WTC11 (cell line): ENCODE results near the gene AOX1. TPM values are rescaled to one million over a fixed set of nuclear protein-coding genes. Genes with fewer than 3 reads are reported as not detected.
A peak's percentile ranks its signal among the peaks of the same experiment; 100 is the strongest.

Experiments
- ATAC-seq: fragments of 200-7000 bp; cut with Tn5 transposase; 2 replicates; pipeline ENCODE4 v1.10.0; 2021; ENCODE audit warnings: mild to moderate bottlenecking, moderate library complexity
- CTCF ChIA-PET: fragments of 300-600 bp; sonication (Branson Sonifier 250); formaldehyde crosslinking; loops from one replicate; lab custom pipeline; 2021; ENCODE audit warnings: antibody characterized with exemption; lab: Charles Lee
- POLR2A ChIA-PET: fragments of 350-600 bp; sonication (Branson Sonifier 250); formaldehyde crosslinking; loops from one replicate; lab custom pipeline; 2021; ENCODE audit warnings: antibody characterized with exemption; lab: Charles Lee
- DNase-seq: peaks from one replicate; pipeline ENCODE4 v3.0.0; 2021; ENCODE audit warnings: low spot score
- H3K27ac Mint-ChIP-seq: 2 replicates; pipeline ENCODE4 v1.8.0; 2021; ENCODE audit warnings: mixed read lengths
- H3K27me3 Mint-ChIP-seq: 2 replicates; pipeline ENCODE4 v1.8.0; 2021; ENCODE audit warnings: low read depth, mild to moderate bottlenecking, moderate library complexity, mixed read lengths
- H3K36me3 Mint-ChIP-seq: 2 replicates; pipeline ENCODE4 v1.8.0; 2021; ENCODE audit warnings: mixed read lengths
- H3K4me1 Mint-ChIP-seq: 2 replicates; pipeline ENCODE4 v1.8.0; 2022; ENCODE audit warnings: mixed read lengths
- H3K4me3 Mint-ChIP-seq: 2 replicates; pipeline ENCODE4 v1.8.0; 2021; ENCODE audit warnings: mild to moderate bottlenecking, moderate library complexity, mixed read lengths
- H3K9me3 Mint-ChIP-seq: 2 replicates; pipeline ENCODE4 v1.8.0; 2021; ENCODE audit warnings: mixed read lengths
- ELF4 ChIP-seq: sonication (generic); formaldehyde crosslinking; IDR thresholded peaks from 2 replicates; pipeline ENCODE4 v1.8.1; 2022; ENCODE audit warnings: low read depth, mild to moderate bottlenecking, moderate library complexity, missing genetic modification reagents
- FOXK1 ChIP-seq: sonication (generic); formaldehyde crosslinking; IDR thresholded peaks from 2 replicates; pipeline ENCODE4 v1.8.0; 2022; ENCODE audit warnings: mild to moderate bottlenecking, moderate library complexity, missing genetic modification reagents
- GRHL2 ChIP-seq: fragments of 250-450 bp; sonication (Bioruptor Pico); IDR thresholded peaks from 2 replicates; pipeline ENCODE4 v1.8.0; 2022; ENCODE audit warnings: mild to moderate bottlenecking, moderate library complexity; ENCODE audit not compliant: insufficient replicate concordance, severe bottlenecking
- IRF2 ChIP-seq: sonication (generic); formaldehyde crosslinking; IDR thresholded peaks from 2 replicates; pipeline ENCODE4 v1.8.0; 2022; ENCODE audit warnings: low read depth, missing genetic modification reagents, borderline replicate concordance
- KAT7 ChIP-seq: sonication (generic); formaldehyde crosslinking; IDR thresholded peaks from 2 replicates; pipeline ENCODE4 v1.8.1; 2023; ENCODE audit warnings: missing genetic modification reagents, mild to moderate bottlenecking, borderline replicate concordance
- MYBL2 ChIP-seq: sonication (generic); formaldehyde crosslinking; IDR thresholded peaks from 2 replicates; pipeline ENCODE4 v1.8.1; 2023; ENCODE audit warnings: mild to moderate bottlenecking, moderate library complexity, missing genetic modification reagents
- NR1H2 ChIP-seq: sonication (generic); formaldehyde crosslinking; IDR thresholded peaks from 2 replicates; pipeline ENCODE4 v1.9.0; 2021; ENCODE audit warnings: mild to moderate bottlenecking, moderate library complexity, missing genetic modification reagents
- TEAD4 ChIP-seq: sonication (generic); formaldehyde crosslinking; IDR thresholded peaks from 2 replicates; pipeline ENCODE4 v1.8.0; 2022; ENCODE audit warnings: mild to moderate bottlenecking, missing genetic modification reagents
- TP53 ChIP-seq: sonication (generic); formaldehyde crosslinking; IDR thresholded peaks from 2 replicates; pipeline ENCODE4 v1.8.1; 2023; ENCODE audit warnings: mild to moderate bottlenecking, missing genetic modification reagents
- ZBTB21 ChIP-seq: sonication (generic); formaldehyde crosslinking; IDR thresholded peaks from 2 replicates; pipeline ENCODE4 v1.8.1; 2023; ENCODE audit warnings: mild to moderate bottlenecking, missing genetic modification reagents, borderline replicate concordance
- ZNF121 ChIP-seq: sonication (generic); formaldehyde crosslinking; IDR thresholded peaks from 2 replicates; pipeline ENCODE4 v1.8.0; 2023; ENCODE audit warnings: missing genetic modification reagents
- ZNF138 ChIP-seq: sonication (generic); formaldehyde crosslinking; conservative IDR thresholded peaks from 2 replicates; pipeline ENCODE4 v1.8.1; 2022; ENCODE audit warnings: mild to moderate bottlenecking, moderate library complexity, missing genetic modification reagents
- ZNF232 ChIP-seq: sonication (generic); formaldehyde crosslinking; IDR thresholded peaks from 2 replicates; pipeline ENCODE4 v1.8.0; 2022; ENCODE audit warnings: mild to moderate bottlenecking, missing genetic modification reagents
- ZNF263 ChIP-seq: sonication (generic); formaldehyde crosslinking; IDR thresholded peaks from 2 replicates; pipeline ENCODE4 v1.8.1; 2022; ENCODE audit warnings: low read depth, mild to moderate bottlenecking, moderate library complexity, missing genetic modification reagents
- total RNA-seq: library from RNA; stranded (reverse); gene quantifications from 3 replicates; pipeline ENCODE4 v1.2.3, GENCODE V29; 2021
- TF ChIP-seq, protein P1 (sequence below): sonication (generic); formaldehyde crosslinking; IDR thresholded peaks from 2 replicates; pipeline ENCODE4 v1.8.1; 2022; ENCODE audit warnings: low read depth, missing genetic modification reagents, borderline replicate concordance
- TF ChIP-seq, protein P2 (sequence below): sonication (generic); formaldehyde crosslinking; IDR thresholded peaks from 2 replicates; pipeline ENCODE4 v1.8.1; 2022; ENCODE audit warnings: low read depth, mild to moderate bottlenecking, moderate library complexity, missing genetic modification reagents, borderline replicate concordance
- TF ChIP-seq, protein P3 (sequence below): sonication (generic); formaldehyde crosslinking; IDR thresholded peaks from 2 replicates; pipeline ENCODE4 v1.8.1; 2022; ENCODE audit warnings: missing genetic modification reagents, borderline replicate concordance
- TF ChIP-seq, protein P4 (sequence below): sonication (generic); formaldehyde crosslinking; IDR thresholded peaks from 2 replicates; pipeline ENCODE4 v1.8.1; 2023; ENCODE audit warnings: mild to moderate bottlenecking, moderate library complexity, missing genetic modification reagents
- TF ChIP-seq, protein P5 (sequence below): fragments of 250-450 bp; sonication (Bioruptor Pico); IDR thresholded peaks from 2 replicates; pipeline ENCODE4 v1.9.0; 2021; ENCODE audit warnings: moderate library complexity, mild to moderate bottlenecking, inconsistent platforms, borderline replicate concordance
- TF ChIP-seq, protein P6 (sequence below): sonication (generic); formaldehyde crosslinking; IDR thresholded peaks from 2 replicates; pipeline ENCODE4 v1.8.1; 2023; ENCODE audit warnings: mild to moderate bottlenecking, missing genetic modification reagents, moderate library complexity
- TF ChIP-seq, protein P7 (sequence below): sonication (generic); formaldehyde crosslinking; IDR thresholded peaks from 2 replicates; pipeline ENCODE4 v1.8.0; 2023; ENCODE audit warnings: missing genetic modification reagents
- TF ChIP-seq, protein P8 (sequence below): fragments of 200-600 bp; IDR thresholded peaks from 2 replicates; pipeline ENCODE4 v1.8.0; 2022; ENCODE audit warnings: antibody characterized with exemption

The AOX1 gene
- total RNA-seq, 1 experiment from 2014 or later, result 4.8 TPM

DNA sequence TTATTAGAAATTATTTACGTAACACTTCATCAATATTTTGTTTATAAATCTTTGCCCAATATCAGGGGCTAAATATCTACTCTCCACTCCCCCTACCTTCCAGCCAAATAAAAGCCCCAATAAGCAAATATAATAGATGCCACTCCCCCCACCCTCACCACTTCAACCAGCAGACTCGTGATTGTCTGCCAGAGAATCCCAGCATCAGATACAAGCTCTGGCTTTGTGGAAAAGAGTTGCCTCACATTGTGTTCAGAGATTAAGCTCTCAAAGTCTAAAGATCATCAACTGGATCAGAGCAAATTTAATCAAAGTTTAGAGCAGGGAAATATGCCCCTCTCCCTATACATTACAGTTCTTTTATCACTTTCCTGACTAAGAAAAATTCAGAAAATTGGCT, 39.5 kb downstream of the AOX1 start (continued):
- TF ChIP-seq ZNF121 (CRISPR knock-in tag), result no peak
- TF ChIP-seq, protein P1, sequence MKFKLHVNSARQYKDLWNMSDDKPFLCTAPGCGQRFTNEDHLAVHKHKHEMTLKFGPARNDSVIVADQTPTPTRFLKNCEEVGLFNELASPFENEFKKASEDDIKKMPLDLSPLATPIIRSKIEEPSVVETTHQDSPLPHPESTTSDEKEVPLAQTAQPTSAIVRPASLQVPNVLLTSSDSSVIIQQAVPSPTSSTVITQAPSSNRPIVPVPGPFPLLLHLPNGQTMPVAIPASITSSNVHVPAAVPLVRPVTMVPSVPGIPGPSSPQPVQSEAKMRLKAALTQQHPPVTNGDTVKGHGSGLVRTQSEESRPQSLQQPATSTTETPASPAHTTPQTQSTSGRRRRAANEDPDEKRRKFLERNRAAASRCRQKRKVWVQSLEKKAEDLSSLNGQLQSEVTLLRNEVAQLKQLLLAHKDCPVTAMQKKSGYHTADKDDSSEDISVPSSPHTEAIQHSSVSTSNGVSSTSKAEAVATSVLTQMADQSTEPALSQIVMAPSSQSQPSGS, result no peak
- TF ChIP-seq TEAD4 (CRISPR knock-in tag), result no peak
- no peak for TF ChIP-seq ELF4
- TF ChIP-seq, protein P2, sequence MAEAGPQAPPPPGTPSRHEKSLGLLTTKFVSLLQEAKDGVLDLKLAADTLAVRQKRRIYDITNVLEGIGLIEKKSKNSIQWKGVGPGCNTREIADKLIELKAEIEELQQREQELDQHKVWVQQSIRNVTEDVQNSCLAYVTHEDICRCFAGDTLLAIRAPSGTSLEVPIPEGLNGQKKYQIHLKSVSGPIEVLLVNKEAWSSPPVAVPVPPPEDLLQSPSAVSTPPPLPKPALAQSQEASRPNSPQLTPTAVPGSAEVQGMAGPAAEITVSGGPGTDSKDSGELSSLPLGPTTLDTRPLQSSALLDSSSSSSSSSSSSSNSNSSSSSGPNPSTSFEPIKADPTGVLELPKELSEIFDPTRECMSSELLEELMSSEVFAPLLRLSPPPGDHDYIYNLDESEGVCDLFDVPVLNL (CRISPR knock-in tag), result no peak

DNA sequence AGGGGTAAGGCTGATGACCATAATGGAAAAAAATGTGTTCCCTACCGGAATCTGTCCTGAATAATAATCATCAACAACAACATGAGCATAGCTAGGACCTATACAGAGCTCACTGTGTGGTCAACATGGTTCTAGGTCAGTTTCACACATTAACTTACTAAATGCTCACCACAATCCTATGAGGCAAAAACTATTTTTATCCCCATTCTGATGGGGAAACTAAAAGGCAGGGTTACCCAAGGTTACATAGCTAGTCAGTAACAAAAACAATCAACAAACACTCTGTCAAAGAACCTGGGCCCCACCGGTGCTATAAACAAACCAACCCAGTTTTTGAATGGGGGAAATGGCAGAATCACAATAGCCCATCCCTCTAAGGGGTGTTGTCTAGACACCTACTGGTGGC, 40.1 kb downstream of the AOX1 start:
- ChIA-PET CTCF (interaction anchor here (1.4 to 2.0 kb wide), 2 partner anchors 110 to 142 kb away, joined by 3 to 6 read pairs; no protein-coding TSS in a partner anchor), POLR2A (no interaction called here)
- Mint-ChIP-seq H3K4me1 (peaks cover 22% of the 10 kb centered on the region), H3K9me3 (no peaks in the 10 kb centered on the region), H3K36me3 (no peaks in the 10 kb centered on the region), H3K27me3 (no peaks in the 10 kb centered on the region; the same call in 1 of the 2 replicates), H3K4me3 (no peak overlapping the region), H3K27ac (no peak overlapping the region)
- no peak for DNase-seq
- ATAC-seq, result peak; percentile 45
- no peak for TF ChIP-seq ZNF138 (CRISPR knock-in tag)
- TF ChIP-seq, protein P3, sequence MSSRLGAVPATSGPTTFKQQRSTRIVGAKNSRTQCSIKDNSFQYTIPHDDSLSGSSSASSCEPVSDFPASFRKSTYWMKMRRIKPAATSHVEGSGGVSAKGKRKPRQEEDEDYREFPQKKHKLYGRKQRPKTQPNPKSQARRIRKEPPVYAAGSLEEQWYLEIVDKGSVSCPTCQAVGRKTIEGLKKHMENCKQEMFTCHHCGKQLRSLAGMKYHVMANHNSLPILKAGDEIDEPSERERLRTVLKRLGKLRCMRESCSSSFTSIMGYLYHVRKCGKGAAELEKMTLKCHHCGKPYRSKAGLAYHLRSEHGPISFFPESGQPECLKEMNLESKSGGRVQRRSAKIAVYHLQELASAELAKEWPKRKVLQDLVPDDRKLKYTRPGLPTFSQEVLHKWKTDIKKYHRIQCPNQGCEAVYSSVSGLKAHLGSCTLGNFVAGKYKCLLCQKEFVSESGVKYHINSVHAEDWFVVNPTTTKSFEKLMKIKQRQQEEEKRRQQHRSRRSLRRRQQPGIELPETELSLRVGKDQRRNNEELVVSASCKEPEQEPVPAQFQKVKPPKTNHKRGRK (CRISPR knock-in tag), result no peak
- no peak for TF ChIP-seq IRF2 (CRISPR knock-in tag)
- TF ChIP-seq ZBTB21 (CRISPR knock-in tag), result no peak
- no peak for TF ChIP-seq KAT7
- TF ChIP-seq, protein P4, sequence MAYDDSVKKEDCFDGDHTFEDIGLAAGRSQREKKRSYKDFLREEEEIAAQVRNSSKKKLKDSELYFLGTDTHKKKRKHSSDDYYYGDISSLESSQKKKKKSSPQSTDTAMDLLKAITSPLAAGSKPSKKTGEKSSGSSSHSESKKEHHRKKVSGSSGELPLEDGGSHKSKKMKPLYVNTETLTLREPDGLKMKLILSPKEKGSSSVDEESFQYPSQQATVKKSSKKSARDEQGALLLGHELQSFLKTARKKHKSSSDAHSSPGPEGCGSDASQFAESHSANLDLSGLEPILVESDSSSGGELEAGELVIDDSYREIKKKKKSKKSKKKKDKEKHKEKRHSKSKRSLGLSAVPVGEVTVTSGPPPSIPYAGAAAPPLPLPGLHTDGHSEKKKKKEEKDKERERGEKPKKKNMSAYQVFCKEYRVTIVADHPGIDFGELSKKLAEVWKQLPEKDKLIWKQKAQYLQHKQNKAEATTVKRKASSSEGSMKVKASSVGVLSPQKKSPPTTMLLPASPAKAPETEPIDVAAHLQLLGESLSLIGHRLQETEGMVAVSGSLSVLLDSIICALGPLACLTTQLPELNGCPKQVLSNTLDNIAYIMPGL (CRISPR knock-in tag), result no peak
- no peak for TF ChIP-seq GRHL2 (CRISPR knock-in tag)
- no peak for TF ChIP-seq NR1H2
- TF ChIP-seq, protein P5, sequence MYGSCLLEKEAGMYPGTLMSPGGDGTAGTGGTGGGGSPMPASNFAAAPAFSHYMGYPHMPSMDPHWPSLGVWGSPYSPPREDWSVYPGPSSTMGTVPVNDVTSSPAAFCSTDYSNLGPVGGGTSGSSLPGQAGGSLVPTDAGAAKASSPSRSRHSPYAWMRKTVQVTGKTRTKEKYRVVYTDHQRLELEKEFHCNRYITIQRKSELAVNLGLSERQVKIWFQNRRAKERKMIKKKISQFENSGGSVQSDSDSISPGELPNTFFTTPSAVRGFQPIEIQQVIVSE (CRISPR knock-in tag), result no peak
- TF ChIP-seq ZNF263 (CRISPR knock-in tag), result no peak
- TF ChIP-seq, protein P6, sequence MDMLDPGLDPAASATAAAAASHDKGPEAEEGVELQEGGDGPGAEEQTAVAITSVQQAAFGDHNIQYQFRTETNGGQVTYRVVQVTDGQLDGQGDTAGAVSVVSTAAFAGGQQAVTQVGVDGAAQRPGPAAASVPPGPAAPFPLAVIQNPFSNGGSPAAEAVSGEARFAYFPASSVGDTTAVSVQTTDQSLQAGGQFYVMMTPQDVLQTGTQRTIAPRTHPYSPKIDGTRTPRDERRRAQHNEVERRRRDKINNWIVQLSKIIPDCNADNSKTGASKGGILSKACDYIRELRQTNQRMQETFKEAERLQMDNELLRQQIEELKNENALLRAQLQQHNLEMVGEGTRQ, result no peak
- TF ChIP-seq TP53 (CRISPR knock-in tag), result no peak
- no peak for TF ChIP-seq ZNF232 (CRISPR knock-in tag)
- TF ChIP-seq MYBL2, result no peak
- TF ChIP-seq, protein P7, sequence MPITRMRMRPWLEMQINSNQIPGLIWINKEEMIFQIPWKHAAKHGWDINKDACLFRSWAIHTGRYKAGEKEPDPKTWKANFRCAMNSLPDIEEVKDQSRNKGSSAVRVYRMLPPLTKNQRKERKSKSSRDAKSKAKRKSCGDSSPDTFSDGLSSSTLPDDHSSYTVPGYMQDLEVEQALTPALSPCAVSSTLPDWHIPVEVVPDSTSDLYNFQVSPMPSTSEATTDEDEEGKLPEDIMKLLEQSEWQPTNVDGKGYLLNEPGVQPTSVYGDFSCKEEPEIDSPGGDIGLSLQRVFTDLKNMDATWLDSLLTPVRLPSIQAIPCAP, result no peak
- TF ChIP-seq, protein P8, sequence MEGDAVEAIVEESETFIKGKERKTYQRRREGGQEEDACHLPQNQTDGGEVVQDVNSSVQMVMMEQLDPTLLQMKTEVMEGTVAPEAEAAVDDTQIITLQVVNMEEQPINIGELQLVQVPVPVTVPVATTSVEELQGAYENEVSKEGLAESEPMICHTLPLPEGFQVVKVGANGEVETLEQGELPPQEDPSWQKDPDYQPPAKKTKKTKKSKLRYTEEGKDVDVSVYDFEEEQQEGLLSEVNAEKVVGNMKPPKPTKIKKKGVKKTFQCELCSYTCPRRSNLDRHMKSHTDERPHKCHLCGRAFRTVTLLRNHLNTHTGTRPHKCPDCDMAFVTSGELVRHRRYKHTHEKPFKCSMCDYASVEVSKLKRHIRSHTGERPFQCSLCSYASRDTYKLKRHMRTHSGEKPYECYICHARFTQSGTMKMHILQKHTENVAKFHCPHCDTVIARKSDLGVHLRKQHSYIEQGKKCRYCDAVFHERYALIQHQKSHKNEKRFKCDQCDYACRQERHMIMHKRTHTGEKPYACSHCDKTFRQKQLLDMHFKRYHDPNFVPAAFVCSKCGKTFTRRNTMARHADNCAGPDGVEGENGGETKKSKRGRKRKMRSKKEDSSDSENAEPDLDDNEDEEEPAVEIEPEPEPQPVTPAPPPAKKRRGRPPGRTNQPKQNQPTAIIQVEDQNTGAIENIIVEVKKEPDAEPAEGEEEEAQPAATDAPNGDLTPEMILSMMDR, result no peak
- TF ChIP-seq FOXK1 (CRISPR knock-in tag), result no peak
